Measurements from ENCODE around the gene SERINC3.

Gene SERINC3

GRCh38 chr20:44489931-44490330 lies 31.9 kb downstream of the SERINC3 start:
- no peak overlapping the region for H3K4me3 ChIP-seq (replicated peaks in 1 of 2; ENCODE audit: low read depth in 2 of 2, low read length in 2 of 2)
- TF ChIP-seq, protein P1, sequence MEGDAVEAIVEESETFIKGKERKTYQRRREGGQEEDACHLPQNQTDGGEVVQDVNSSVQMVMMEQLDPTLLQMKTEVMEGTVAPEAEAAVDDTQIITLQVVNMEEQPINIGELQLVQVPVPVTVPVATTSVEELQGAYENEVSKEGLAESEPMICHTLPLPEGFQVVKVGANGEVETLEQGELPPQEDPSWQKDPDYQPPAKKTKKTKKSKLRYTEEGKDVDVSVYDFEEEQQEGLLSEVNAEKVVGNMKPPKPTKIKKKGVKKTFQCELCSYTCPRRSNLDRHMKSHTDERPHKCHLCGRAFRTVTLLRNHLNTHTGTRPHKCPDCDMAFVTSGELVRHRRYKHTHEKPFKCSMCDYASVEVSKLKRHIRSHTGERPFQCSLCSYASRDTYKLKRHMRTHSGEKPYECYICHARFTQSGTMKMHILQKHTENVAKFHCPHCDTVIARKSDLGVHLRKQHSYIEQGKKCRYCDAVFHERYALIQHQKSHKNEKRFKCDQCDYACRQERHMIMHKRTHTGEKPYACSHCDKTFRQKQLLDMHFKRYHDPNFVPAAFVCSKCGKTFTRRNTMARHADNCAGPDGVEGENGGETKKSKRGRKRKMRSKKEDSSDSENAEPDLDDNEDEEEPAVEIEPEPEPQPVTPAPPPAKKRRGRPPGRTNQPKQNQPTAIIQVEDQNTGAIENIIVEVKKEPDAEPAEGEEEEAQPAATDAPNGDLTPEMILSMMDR (IDR thresholded peaks at IDR 0.05; ENCODE audit: low read depth, low read length) = no peak
- DNase-seq (ENCODE audit: low read depth in 2 of 2) = no peak

DNA sequence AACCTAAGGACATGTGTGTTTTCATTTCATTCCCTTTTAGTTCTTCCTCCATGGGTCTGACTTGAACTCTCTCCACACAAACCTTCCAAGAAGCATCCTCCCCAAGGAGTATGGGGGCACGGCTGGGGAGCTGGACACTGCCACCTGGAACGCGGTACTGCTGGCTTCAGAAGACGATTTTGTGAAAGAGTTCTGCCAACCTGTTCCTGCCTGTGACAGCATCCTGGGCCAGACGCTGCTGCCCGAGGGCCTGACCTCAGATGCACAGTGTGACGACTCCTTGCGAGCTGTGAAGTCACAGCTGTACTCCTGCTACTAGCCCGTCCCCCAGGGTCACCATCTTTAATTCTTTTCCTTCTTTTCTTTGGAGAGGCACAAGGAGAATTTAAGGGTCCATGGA lies 32.6 kb downstream of the SERINC3 start:
- H3K4me3 ChIP-seq (replicated peaks in 1 of 2; ENCODE audit: low read depth in 2 of 2, low read length in 2 of 2) = no peak overlapping the region
- TF ChIP-seq, protein P1 (IDR thresholded peaks at IDR 0.05; ENCODE audit: low read depth, low read length) = no peak
- no peak for DNase-seq (ENCODE audit: low read depth in 2 of 2)

GRCh38 chr20:44488551-44488950 lies 33.3 kb downstream of the SERINC3 start:
- TF ChIP-seq, protein P1 (IDR thresholded peaks at IDR 0.05; ENCODE audit: low read depth, low read length) = no peak
- DNase-seq (ENCODE audit: low read depth in 2 of 2) = no peak
- H3K4me3 ChIP-seq (replicated peaks in 1 of 2; ENCODE audit: low read depth in 2 of 2, low read length in 2 of 2) = no peak overlapping the region

GRCh38 chr20:44485830-44486198 lies 36.1 kb downstream of the SERINC3 start:
- no peak overlapping the region for H3K4me3 ChIP-seq (replicated peaks in 1 of 2; ENCODE audit: low read depth in 2 of 2, low read length in 2 of 2)
- TF ChIP-seq, protein P1 (IDR thresholded peaks at IDR 0.05; ENCODE audit: low read depth, low read length) = no peak
- DNase-seq (ENCODE audit: low read depth in 2 of 2) = no peak

DNA sequence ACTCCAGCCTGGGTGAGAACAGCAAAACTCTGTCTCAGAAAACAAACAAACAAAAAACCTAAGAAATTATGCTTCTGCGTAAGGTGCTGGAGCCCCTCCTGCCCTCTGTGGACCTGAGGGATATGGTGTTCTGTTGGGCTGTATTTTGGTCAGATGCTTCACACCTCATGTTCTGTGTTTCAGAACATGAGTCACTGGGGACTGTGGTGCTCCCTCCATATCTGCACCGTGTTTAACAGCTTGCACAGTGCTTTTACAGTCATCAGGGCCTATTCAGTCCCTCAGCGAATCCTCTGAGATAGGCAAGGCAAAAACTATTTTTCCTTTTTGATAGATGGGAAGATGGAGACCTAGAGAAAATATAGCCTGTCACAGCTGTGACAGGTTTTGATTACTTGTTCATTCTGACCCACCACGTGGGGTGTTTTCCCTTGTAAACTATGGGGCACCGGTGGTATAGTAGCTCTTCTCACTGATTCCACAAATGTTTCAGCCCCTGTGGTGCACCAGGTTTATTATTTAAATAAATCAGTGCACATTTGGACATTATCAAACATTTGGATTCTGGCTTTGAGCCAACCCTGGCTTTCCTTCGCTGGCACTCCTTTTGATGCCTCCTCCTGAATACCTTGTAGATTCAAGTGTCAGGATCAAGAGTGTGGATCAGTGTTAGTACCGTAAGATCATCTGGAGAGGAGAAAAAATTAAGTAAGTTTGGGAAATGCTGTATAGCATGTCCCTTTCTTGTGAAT lies 36.6 kb downstream of the SERINC3 start:
- no peak overlapping the region for H3K4me3 ChIP-seq (replicated peaks in 1 of 2; ENCODE audit: low read depth in 2 of 2, low read length in 2 of 2)
- TF ChIP-seq, protein P1 (IDR thresholded peaks at IDR 0.05; ENCODE audit: low read depth, low read length) = no peak
- peak in 1 of 2 donors; percentile 31 for DNase-seq (ENCODE audit: low read depth in 2 of 2)

GRCh38 chr20:44483112-44483511 lies 38.8 kb downstream of the SERINC3 start:
- H3K4me3 ChIP-seq (replicated peaks in 1 of 2; ENCODE audit: low read depth in 2 of 2, low read length in 2 of 2) = no peak overlapping the region
- TF ChIP-seq, protein P1 (IDR thresholded peaks at IDR 0.05; ENCODE audit: low read depth, low read length) = no peak
- DNase-seq (ENCODE audit: low read depth in 2 of 2) = no peak

Data from cardiac fibroblast (primary cell).